GM19328 (cell line): ENCODE data around the gene SF3A1.
A peak's percentile ranks its signal among the peaks of the same experiment; 100 is the strongest.
"Not testable (repeated sequence)": the region's sequence is repeated elsewhere in the genome, so short reads cannot be mapped to it uniquely, and the experiment has no call there.

Experiments used
- ATAC-seq: cut with Tn5 transposase; IDR thresholded peaks from one replicate; pipeline ENCODE4 v1.9.1; 2021; ENCODE audit warnings: mild to moderate bottlenecking, moderate library complexity; ENCODE audit not compliant: unreplicated experiment

SF3A1 gene

DNA sequence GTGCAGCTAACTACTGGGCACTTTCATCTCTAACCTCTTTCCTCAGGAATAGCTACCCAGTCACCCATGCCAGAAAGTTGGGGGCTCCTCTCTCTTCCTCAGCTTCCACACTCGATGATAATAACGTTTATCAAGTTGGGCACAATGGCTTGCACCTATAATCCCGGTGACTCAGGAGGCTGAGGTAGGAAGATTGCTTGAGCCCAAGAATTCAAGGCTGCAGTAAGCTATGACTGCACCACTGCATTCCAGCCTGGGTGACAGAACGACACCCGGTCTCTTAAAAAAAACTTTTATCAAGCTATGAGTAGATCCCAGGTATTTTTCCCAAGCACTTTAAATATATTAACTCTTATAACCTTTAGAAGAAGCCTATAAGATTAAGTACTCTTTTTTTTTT lies 2.0 kb downstream of the SF3A1 start:
- ATAC-seq = no peak

DNA sequence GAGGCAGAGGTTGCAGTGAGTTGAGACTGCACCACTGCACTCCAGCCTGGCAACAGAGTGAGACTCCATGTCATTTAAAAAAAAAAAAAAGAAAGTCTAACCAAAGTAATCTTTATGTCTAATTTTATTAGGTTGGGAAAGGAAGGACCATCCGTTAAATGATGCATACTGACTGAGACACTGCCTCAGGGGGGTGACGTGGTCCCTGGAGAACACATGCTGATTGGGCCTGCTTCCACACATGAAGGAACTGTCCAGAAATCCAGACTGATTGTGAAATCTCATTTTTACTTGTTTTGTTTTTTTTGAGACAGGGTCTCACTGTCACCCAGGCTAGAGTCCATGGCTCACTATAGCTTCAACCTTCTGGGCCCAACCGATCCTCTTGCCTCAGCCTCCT lies 5.5 kb downstream of the SF3A1 start:
- ATAC-seq = no peak

DNA sequence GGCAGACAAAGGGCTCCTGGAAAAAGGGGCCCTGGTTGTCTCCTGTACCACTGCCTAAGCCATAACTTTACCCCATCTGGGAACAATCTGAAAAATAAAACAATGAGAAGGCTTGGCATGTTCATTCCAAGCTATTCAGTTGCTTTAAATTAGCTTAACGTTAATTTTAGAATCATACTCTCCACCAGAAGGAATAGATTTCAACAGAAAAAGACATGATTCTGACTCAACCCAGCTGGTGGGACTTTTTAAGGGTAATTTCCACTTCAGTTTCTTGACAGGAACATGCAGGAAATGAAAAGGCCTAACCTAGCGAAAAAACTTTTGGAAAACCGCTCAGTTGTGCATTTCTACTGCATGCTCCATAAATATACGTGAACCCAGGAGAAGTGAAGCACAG lies 7.9 kb downstream of the SF3A1 start:
- no peak for ATAC-seq

DNA sequence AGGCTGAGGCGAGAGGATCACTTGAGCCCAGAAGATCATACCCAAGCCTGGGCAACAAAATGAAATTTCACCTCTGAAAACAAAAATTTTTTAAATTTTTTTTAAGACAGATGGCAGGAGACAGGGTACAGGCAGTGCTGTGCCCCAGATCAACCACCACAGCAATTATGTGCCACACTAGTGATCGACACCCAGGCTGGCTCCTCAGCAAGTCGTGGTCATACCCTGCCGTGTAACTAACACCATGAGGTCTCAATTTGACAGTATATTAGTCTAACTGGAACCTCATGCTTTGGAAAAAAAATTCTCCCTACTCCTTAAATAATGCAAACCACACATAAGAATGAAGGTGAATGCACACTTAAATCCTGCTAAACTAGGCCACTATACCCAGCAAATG lies 8.3 kb downstream of the SF3A1 start:
- no peak for ATAC-seq

DNA sequence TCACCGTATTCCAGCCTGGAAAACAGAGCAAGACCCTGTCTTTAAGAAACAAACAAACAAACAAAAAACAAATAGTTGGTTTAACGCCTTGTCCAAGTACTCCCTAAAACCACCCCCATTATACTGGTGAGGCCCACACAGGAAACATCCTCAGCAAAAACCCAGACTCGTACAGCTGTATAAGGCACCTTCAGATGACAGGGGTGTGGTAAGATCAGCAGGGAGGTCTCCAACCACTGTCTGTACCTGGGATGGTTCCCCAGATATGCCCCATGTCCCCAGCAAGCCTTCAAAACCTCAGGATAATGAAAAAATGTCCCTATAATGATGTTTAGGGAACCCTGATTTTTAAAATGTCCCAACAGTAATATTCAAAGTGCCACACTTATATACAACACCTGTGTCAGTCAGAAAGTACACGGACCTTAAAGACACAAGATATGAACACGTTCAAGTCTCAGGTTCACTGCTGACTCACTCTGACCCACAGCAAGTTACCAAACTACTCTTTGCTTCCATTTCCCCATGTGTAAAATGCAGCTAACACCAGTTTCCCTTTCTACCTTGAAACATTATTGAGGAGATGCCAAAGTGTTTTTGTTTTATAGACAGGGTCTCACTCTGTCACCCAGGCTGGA lies 9.3 kb downstream of the SF3A1 start:
- ATAC-seq = no peak

DNA sequence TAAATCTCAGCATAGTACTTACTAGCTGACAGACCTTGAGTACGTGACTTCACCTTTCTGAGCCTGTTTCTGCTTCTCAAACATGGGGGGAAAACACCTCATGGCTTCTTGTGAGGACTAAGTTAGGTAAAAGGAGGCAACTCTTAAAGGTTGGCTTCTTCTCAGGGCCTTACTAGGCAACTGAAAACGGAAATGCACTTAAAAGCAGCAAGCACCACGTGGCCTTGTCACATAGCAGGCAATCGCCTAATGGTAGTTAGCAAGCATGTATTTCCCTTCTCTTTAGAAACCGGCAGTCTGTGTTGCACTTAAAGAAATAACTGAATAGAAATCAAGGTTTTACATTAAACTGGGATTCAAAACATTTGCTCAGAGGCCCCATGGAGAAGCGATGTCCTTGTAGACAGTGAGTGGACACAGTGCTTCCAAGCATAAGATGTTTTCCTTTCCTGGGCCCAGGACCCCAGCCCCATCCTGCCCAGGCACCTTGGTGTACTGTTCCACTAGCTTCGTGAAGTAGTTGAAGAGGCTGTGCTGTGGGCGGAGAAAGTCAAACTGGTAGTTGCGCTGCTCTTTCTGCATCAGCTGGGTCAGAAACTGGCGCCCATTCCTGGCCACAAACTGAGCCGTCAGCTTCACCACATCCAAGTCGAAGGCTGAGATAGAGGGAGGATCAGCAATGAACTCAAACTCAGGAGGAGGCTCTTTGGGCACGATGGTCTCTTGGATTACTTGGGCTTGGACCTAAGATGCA lies 12.1 kb downstream of the SF3A1 start:
- no peak for ATAC-seq

DNA sequence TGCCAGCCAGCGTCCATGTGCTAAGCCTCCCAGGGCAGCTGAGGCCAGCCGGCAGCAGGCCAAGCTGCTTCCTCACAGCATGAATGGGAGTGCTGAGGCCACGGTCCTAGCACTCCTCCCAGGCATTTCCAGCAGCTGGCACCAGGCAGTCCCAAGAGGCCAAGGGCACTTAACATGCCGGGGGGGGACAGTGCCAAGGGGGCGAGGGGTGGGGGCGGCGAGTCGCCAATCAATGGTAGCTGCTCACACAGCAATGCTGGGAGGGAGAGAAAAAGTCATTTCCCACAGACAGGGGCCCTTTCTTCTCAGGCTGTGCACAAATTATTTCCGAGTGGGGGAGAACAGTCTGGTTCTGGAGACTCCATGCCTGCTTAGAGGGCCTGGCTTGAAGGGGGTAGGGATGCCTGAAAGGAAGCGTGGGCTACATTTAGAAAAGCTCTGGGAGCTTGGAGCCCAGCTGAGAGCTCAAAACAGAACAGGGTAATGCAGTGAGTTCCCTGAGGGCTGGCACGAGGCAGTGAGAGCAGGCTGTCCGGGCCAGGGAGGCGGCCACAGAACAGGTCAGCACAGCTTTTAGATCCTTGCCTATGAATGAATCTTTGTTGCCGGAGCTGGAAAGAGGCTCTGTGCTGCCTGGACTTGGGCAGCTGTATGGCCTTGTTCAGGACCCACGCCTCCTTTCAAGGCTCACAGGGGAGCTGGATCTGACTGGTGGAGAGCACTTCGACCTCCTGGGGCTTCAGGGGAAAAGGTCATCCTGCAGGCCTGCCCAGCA lies 15.6 kb downstream of the SF3A1 start:
- ATAC-seq = no peak

DNA sequence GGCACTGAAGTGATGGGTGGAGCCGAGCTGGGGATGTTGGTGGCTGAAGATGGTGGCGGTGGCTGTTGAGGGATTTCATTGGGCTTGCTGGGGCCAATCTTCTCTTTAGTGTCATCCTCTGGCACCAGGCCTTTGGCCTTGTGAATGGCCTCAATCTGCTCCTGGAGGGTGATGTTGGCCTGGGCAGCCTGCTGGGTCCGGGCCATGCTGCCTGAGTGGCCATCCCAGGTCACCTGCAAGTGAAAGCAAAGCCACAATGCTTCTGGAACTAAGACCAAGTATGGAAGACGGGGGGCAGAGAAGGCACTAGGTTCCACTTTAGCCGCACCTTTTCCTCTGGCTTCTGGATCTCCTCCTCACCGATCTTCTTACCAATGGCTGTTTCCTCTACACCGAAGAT lies 17.9 kb downstream of the SF3A1 start:
- no peak for ATAC-seq

DNA sequence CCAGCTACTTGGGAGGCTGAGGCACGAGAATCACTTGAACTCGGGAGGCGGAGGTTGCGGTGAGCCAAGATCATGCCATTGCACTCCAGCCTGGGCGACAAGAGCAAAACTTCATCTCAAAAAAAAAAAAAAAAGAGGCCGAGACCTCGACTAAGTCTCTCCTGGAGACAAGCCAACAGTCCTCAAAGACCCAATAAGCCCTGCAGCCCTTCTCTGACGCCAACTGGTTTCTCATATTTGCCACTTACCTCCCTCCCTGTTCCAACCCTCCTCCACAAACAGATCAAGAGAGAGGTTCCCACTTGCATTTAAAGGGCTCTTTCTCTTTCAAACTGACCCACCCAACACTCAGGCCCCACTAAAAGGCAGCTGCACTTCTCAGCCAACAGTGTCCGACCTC lies 18.4 kb downstream of the SF3A1 start:
- ATAC-seq = not testable (repeated sequence)

DNA sequence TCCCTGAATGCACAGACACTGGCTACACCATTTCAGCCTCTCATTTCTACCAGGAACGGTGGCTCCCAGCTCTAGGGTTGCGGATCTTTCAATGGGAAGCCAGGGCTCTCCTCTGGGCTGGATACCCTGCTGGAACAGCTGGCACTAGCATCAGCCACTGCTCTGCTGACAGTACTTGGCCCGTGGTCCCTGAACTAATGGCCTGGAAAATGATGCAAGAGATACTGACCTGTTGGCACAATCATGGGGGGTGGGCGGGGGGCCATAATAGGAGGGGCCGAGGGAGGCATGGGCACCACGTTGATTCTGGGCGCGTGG lies 19.3 kb downstream of the SF3A1 start:
- ATAC-seq = no peak

DNA sequence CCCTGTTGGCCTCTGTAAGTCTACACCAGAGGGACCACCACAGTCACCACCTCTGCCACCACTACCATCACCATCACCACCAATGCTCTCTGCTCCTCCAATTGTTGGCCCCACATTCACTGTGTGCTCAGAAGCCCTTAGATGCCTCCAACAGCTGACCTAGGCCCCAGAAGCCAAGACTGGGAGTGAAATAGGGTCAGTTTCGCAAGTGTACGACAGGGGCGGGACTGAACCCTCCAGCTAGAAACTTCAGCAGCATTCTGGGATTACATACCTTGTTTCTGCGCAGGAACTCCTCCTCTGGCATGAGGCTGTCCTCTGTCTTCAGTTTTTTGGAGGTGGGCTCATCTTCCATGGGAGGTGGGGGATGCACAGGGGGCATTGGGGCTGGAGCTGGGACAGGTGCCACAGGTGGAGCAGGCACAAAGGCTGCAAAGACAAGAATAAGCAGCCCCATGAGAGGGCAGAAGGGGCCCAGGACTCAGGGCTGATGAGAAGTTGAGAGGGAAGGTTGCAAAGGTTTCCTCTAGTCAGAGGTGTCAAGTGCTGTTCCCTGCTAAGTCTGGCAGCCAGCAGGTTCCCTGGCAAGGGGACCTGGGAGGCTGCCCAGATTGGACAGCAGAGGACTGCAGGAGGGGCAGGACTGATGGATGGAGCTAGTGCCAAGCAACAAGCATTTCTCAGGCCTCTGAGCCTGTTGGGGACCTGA lies 19.8 kb downstream of the SF3A1 start:
- ATAC-seq = no peak

DNA sequence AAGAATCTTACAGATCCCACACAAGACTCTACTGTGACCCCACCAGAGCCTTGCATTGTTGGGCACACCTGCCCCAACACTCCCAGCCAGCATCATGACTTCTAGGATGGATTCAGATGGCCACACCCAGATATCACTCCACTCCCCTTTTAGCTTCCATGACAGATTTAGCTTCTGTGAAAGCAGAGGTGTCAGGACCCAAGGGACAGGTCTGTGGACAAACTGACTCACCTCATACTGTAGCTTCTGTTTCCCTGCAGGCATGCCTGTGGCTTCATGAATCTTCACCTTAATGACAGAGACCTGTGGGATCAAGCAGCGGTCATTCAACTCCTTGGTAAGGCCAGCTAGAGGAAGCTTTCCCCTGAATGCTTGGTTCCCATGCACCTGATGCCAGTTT lies 21.5 kb downstream of the SF3A1 start:
- ATAC-seq = no peak

DNA sequence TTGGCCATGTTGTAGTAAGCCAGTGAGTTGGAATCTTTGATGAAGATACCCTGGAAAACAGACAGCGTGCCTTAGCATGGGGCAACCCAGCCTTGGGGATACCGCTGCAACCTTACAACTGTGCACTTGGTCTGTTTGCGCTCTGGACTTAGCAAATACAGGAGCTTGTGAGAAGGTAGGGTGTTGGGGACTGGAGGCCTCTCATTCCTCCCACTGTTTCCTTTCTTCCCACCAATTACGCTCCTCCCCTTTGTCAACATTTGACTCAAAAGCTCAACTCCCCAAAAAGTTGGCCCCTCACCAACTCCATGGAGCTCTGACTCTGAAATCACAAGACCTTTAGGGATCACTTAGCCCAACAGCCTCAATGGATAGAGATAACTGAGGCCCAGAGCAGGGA lies 22.0 kb downstream of the SF3A1 start:
- ATAC-seq = no peak

DNA sequence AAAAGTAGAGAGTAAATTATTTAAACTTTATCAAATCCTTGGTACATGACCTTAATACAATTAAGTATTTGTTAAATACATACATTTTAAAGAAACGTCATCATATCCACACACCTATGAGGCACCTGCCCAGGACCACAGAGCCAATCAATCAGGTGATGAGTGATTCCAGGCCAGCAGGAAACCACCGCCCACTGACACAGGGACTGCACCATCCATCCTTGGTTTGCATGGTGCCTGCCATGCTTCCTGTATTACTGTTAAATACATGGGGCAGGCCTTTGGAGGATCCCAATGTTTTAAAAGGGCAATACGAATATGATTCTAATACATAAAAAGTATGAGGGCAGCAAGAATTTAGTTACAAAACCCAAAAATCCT lies 23.0 kb downstream of the SF3A1 start:
- ATAC-seq = no peak

DNA sequence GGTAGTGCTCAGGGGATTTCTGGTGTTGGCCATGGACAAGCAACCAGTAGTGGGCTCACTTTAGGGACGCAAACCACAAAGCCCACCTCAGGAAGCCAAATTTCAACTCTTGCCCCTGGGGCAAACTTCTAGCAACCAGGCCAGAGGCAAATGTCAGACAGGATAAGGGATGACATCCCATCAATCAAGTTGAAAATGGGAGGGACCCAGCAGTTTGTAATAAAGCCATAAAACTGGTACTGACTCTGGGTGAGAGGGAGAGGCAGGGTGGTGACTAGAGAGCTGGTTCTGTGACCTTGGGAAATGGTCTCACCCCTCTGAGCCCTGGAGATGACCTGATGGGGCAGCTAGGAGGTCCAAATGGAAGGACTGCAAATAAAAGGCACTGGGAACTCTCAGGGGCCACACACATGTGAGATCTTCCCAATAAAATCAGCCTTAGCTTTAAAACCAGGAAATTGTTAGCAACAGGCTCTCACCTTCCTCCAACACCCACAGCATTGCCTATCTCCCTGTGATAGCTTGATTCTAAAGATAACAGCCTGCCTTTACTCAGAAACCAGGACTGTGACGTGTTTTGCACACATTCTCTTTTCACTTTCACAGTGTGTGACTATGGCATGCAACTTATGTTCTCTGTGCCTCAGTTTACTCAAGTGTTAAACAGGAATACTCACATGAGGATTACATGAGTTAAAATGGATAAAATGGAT lies 23.5 kb downstream of the SF3A1 start:
- ATAC-seq = no peak

DNA sequence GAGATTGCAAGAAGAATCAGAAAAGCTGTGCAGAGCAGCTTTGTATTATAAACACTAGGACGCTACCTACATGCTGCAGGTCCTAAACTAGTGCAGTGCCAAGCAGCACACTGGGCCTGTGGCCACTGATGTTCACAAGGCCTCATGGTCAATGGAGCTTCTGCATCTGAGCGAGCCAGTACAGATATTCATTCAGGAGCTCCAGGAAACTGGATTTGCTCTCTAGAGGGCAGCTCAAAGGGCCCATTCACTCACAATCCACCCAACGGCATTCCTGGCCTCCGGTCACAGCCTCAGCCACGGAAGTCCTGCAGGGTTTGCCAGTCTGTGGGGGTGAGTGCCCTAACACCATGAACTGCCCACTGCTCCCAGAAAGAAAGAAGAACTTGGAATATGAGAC lies 24.1 kb downstream of the SF3A1 start:
- no peak for ATAC-seq

DNA sequence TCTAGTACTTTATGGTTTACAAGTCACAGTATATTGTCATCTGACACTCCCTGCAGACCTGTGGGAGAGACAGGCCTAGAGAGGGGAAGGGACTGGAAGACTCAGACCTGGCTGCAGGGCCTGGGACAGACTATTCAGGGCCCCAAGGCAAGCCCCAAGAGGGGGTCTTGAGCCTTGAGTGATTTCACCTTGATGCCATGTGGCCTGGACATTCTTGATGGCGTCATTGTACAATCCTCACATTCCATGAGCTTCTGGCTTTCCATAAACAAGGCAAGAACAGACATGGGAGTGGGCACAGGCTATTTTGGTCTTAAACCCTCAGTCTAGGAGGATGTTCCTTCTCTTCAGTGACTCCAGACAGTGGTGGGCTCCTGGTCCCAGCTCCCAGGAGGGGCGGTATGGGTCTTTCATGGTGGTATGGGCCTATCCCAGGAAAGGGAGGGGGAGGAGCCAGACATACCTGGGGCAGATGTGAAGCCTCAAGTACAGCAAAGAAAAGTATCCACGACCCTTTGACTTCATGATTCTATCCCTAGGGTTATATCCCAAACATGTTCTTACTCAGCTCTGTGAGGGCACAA lies 28.1 kb downstream of the SF3A1 start:
- ATAC-seq = no peak

DNA sequence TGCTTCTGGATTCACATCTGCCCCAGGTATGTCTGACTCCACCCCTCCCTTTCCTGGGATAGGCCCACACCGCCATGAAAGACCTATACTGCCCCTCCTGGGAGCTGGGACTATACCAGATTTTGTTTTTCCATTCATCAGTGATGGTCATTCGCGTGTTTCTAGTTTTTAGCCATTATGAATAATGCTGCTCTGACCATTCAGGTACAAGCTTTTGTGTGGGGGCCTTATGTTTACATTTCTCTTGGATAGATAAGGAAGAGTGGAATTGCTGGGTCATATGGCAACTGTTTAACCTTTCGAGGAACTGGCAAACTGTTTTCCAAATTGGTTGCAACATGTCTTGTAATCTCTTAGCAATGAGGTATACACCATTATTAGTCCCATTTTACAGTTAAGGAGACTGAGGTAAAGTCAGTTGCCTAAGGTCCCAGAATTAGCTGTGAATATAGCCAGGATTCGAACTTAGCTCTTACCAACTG lies 28.8 kb downstream of the SF3A1 start:
- ATAC-seq = no peak

DNA sequence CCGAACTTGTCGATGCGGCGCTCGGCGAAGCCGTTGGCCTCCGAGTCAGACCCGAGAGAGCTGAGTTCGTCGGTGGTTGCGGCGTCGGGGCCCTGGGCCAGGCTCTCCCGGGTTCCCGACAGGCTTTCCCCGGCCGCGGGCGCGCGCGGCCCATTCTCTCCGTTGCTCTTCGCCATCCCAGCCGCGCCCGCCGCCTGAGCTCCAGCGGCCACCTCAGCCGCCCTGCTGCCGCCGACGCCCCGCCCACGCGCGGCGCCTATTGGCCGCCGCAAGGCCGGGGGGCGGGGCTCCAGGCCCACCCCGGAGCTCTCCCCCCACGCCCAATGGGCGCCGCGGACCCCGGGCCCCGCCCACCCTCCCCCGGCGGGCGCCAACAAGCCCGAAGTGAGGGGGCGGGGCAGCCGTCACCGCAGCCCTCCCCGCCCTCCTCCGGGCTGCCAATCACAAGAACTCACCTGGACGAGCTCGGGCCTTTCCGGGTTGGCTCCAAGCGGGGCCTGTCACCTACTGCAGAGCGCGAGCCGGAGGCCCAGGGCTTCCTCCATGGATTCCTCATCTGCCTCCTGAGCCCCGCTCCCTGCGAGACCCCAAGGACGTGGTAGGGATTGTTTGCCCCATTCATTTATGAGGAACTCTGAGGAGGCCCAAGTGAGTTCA lies 29.9 kb downstream of the SF3A1 start, which contains the start of gene TBC1D10A:
Gene TBC1D10A, minus strand, starts transcription at position 236 of the 657 bp plus-strand sequence. Its CDS starts 60 bp downstream, at position 176.
- peak; percentile 83 for ATAC-seq

DNA sequence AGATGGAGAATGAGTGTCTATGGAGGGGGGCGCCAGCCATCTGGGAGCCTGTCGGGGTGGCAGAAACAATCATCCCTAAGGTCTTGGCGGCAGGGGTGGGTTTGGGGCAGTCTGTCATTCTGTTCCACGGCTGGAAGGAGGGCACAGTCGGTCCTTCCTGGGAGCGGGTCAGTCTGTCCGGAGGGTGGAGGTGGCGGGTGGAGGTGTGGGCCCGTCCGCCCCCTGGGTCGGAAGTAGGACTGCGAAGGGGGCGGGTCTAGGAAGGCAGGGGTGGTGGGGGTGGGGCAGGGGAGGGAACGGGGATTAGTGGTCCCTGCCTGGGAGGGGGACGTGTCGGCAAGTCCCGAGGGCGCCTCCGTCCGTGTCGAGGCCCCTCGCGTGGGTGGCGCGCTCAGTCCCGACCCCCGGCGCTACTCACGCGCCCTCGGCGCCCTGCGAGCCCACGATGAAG lies 30.4 kb downstream of the SF3A1 start:
- ATAC-seq = peak; percentile 28
